Endometrial microvascular endothelial cells (primary cell): ENCODE results near the gene TANGO2. TPM values are rescaled to one million over a fixed set of nuclear protein-coding genes. Genes with fewer than 3 reads are reported as not detected.

Source experiments
- in situ Hi-C: cut with HindIII; loops from 2 replicates; pipeline ENCODE4 v1.10.0; 2017; ENCODE audit warnings: low sequenced_read_pairs, low pct_unique_long_range_greater_than_20kb; ENCODE audit errors: inconsistent ontology term
- total RNA-seq: library from RNA; depleted of rRNA; stranded (reverse); fragments of >200 nt; gene quantifications from one replicate; pipeline ENCODE4 v1.2.3, GENCODE V29; 2015; ENCODE audit errors: inconsistent ontology term

The TANGO2 gene
- total RNA-seq, 1 donor from 2014 or later = 48.9 TPM

- in situ Hi-C loops = no loop called here
These were observed 32.6 kb downstream of the TANGO2 start for GRCh38 chr22:20053407-20054033.

- in situ Hi-C loops = no loop called here
These were observed 33.1 kb downstream of the TANGO2 start for GRCh38 chr22:20054034-20054427.

GRCh38 chr22:20054485-20054884 lies 33.6 kb downstream of the TANGO2 start:
- in situ Hi-C loops = no loop called here

GRCh38 chr22:20055144-20055543 lies 34.2 kb downstream of the TANGO2 start:
- in situ Hi-C loops = no loop called here

GRCh38 chr22:20055654-20056053 lies 34.7 kb downstream of the TANGO2 start:
- in situ Hi-C loops = no loop called here

- in situ Hi-C loops = no loop called here
These were observed 35.3 kb downstream of the TANGO2 start for GRCh38 chr22:20056161-20056560.

- in situ Hi-C loops = no loop called here
These were observed 35.9 kb downstream of the TANGO2 start for GRCh38 chr22:20056696-20057386.

- in situ Hi-C loops = no loop called here
These were observed 36.8 kb downstream of the TANGO2 start for GRCh38 chr22:20057596-20058268.

GRCh38 chr22:20058989-20059770 lies 38.3 kb downstream of the TANGO2 start:
- in situ Hi-C loops = no loop called here

GRCh38 chr22:20060700-20061480 lies 40.0 kb downstream of the TANGO2 start:
- in situ Hi-C loops = no loop called here

GRCh38 chr22:20061481-20061861 lies 40.6 kb downstream of the TANGO2 start:
- in situ Hi-C loops = no loop called here

- in situ Hi-C loops = no loop called here
These were observed 41.3 kb downstream of the TANGO2 start for GRCh38 chr22:20062043-20062765.

GRCh38 chr22:20062766-20063083 lies 41.8 kb downstream of the TANGO2 start:
- in situ Hi-C loops = no loop called here

GRCh38 chr22:20063271-20064139 lies 42.6 kb downstream of the TANGO2 start:
- in situ Hi-C loops = no loop called here

- in situ Hi-C loops = no loop called here
These were observed 43.2 kb downstream of the TANGO2 start for GRCh38 chr22:20064140-20064480.

GRCh38 chr22:20064545-20065262 lies 43.8 kb downstream of the TANGO2 start:
- in situ Hi-C loops = no loop called here
